Osteoblast (primary cell): ENCODE results near the gene TTLL5. TPM values are rescaled to one million over a fixed set of nuclear protein-coding genes. Genes with fewer than 3 reads are reported as not detected.

ENCODE experiments used
- DNase-seq: peaks from one replicate; pipeline ENCODE4 v3.0.0; 2011; ENCODE audit warnings: low spot score, mixed read lengths; ENCODE audit not compliant: insufficient read length; ENCODE audit errors: missing footprints
- H2AFZ ChIP-seq: 2 replicates; pipeline ENCODE4 v1.6.0; 2011; ENCODE audit warnings: mild to moderate bottlenecking, low read length
- H3K27ac ChIP-seq: 2 replicates; pipeline ENCODE4 v1.5.1; 2011; ENCODE audit warnings: mild to moderate bottlenecking, low read depth, low read length, moderate library complexity
- H3K27me3 ChIP-seq: 2 replicates; pipeline ENCODE4 v1.6.0; 2012; ENCODE audit warnings: mild to moderate bottlenecking, control low read depth, inconsistent platforms, low read length, moderate library complexity; ENCODE audit not compliant: insufficient read depth
- H3K36me3 ChIP-seq: 2 replicates; pipeline ENCODE4 v1.5.1; 2011; ENCODE audit warnings: mild to moderate bottlenecking, low read length, control low read depth, moderate library complexity; ENCODE audit not compliant: insufficient read depth
- H3K4me1 ChIP-seq: 2 replicates; pipeline ENCODE4 v1.5.1; 2011; ENCODE audit warnings: mild to moderate bottlenecking, low read length, control low read depth, moderate library complexity; ENCODE audit not compliant: insufficient read depth
- H3K4me2 ChIP-seq: 2 replicates; pipeline ENCODE4 v1.6.0; 2011; ENCODE audit warnings: mild to moderate bottlenecking, low read length; ENCODE audit not compliant: insufficient read depth
- H3K4me3 ChIP-seq: fragments of 200-600 bp; sonication (generic); 3 replicates; pipeline ENCODE4 v1.5.1; 2012; ENCODE audit warnings: mild to moderate bottlenecking, low read length, inconsistent platforms; ENCODE audit not compliant: insufficient read depth
- H3K79me2 ChIP-seq: 2 replicates; pipeline ENCODE4 v1.6.0; 2012; ENCODE audit warnings: mild to moderate bottlenecking, low read length, control low read depth, inconsistent platforms; ENCODE audit not compliant: insufficient read depth
- H3K9me3 ChIP-seq: 2 replicates; pipeline ENCODE4 v1.5.1; 2011; ENCODE audit warnings: low read depth, low read length, control low read depth
- H4K20me1 ChIP-seq: 2 replicates; pipeline ENCODE4 v1.6.0; 2012; ENCODE audit warnings: mild to moderate bottlenecking, low read length, control low read depth; ENCODE audit not compliant: insufficient read depth
- total RNA-seq: library from RNA; depleted of rRNA; stranded (reverse); fragments of >200 nt; gene quantifications from 2 replicates; pipeline ENCODE4 v1.2.3, GENCODE V29; 2012
- TF ChIP-seq, protein P1 (sequence below): IDR thresholded peaks from 2 replicates; pipeline ENCODE4 v1.5.1; 2011; ENCODE audit warnings: mild to moderate bottlenecking, low read depth, low read length, moderate library complexity; ENCODE audit errors: extremely low read depth

The TTLL5 gene
- total RNA-seq, 1 donor, result 30.4 TPM

GRCh38 chr14:75980856-75981255 lies 319.8 kb downstream of the TTLL5 start:
- TF ChIP-seq, protein P1, sequence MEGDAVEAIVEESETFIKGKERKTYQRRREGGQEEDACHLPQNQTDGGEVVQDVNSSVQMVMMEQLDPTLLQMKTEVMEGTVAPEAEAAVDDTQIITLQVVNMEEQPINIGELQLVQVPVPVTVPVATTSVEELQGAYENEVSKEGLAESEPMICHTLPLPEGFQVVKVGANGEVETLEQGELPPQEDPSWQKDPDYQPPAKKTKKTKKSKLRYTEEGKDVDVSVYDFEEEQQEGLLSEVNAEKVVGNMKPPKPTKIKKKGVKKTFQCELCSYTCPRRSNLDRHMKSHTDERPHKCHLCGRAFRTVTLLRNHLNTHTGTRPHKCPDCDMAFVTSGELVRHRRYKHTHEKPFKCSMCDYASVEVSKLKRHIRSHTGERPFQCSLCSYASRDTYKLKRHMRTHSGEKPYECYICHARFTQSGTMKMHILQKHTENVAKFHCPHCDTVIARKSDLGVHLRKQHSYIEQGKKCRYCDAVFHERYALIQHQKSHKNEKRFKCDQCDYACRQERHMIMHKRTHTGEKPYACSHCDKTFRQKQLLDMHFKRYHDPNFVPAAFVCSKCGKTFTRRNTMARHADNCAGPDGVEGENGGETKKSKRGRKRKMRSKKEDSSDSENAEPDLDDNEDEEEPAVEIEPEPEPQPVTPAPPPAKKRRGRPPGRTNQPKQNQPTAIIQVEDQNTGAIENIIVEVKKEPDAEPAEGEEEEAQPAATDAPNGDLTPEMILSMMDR, result no peak
- Histone ChIP-seq H3K4me3 (peak overlapping the region; percentile 86), H3K9me3 (no peaks in the 10 kb centered on the region), H3K79me2 (peaks cover 2% of the 10 kb centered on the region), H3K4me2 (peak overlapping the region; percentile 94), H3K27ac (peak overlapping the region; percentile 85), H3K4me1 (peaks cover 36% of the 10 kb centered on the region), H3K27me3 (no peaks in the 10 kb centered on the region), H3K36me3 (no peaks in the 10 kb centered on the region), H4K20me1 (no peaks in the 10 kb centered on the region), H2AFZ (peak overlapping the region; percentile 70)
- peak; percentile 84 for DNase-seq

DNA sequence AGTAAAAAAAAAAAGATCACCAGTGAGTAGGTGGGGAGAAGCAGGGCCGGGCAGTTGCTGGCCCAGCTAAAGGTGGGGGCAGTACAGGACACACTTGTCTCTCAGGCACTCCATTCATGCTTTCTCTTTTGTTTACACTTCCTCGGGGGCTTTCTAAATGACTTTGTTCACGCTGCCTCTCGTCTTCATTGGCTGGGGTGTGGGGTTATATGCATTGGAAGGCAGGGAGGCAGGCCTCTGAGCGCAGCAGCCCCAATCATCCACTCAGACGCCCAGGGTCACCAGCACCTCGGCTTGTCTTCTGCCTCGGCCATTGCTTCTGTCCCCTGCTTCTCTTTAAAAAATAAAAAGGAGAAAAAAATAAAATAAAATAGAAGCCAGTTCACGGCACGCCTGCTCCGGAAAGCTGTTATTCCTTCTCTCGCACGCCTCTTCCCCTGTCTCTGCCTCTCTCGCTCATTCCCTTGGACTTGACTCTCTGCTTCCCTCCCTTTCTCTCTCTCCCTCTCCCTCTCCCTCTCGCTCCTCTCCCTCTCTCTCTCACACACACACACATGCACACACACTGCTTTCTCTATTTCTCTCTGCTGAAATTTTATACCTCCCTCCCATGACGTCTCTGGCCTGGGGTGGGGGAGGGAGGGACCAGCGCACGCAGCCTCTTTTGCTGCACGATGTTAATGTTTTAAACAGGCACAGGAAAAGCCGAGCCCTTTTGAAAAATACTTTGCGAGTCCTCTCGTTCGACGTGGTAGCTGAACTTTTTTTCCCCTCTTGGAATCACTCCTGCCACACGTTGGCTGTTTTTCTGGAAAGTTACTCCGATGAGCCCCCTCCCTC lies 320.6 kb downstream of the TTLL5 start, which contains the start of gene TGFB3:
TSS of gene TGFB3 (minus strand) at position 570 of the 840 bp plus-strand sequence. CDS start 1,102 bp downstream, outside the sequence.
- Histone ChIP-seq H3K36me3 (no peaks in the 10 kb centered on the region), H3K4me2 (peak within 1 kb of the TSS; percentile 94), H3K4me1 (peaks cover 41% of the 10 kb centered on the region), H3K4me3 (peak within 1 kb of the TSS; percentile 86), H3K79me2 (peaks cover 10% of the 10 kb centered on the region), H3K27ac (peak within 1 kb of the TSS; percentile 85), H3K27me3 (no peaks in the 10 kb centered on the region), H2AFZ (peak within 1 kb of the TSS; percentile 93), H3K9me3 (no peaks in the 10 kb centered on the region), H4K20me1 (no peaks in the 10 kb centered on the region)
- DNase-seq, result peak; percentile 94
- TF ChIP-seq, protein P1, result no peak

DNA sequence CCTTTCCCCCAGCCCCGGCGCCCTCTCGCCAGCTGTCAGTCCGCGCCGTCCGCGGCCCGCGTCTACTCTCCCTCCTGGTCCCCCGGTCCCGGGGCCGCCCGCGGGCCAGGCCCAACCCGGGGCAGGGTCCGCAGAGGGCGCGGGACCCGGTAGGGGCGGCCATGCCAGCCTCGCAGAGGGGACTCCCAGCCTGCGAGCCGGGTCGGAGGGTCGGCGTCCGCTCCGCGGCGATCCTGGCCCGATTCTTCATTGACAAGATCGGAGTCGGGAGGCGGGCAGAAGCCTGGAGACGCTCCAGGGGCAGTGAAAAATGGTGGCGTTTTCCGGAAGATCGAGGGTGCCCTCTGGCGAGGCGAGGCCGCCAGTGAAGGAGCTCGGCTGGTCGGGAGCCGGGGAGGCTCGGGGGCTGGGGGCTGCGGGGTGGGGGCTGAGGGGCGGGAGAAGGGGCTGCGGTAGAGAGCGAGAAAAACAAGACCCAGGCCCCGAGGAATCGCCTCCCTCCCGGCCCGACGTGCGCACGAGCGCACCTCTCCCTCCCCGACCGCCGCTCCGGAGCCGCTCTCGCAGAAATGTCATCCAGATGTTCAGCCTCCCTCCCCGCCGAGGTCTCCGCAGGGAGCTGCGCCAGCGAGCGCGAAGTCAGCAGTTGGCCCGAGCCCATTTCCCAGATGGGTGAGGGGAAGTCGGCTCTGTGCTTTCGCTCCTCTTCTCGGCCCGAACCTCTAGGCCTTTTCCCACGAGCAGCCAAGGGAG lies 321.4 kb downstream of the TTLL5 start:
- Histone ChIP-seq H3K36me3 (no peaks in the 10 kb centered on the region), H3K4me3 (peak overlapping the region; percentile 86), H3K27ac (peak overlapping the region; percentile 85), H3K4me2 (peak overlapping the region; percentile 94), H3K27me3 (no peaks in the 10 kb centered on the region), H3K79me2 (peaks cover 17% of the 10 kb centered on the region), H3K9me3 (no peaks in the 10 kb centered on the region), H2AFZ (peak overlapping the region; percentile 93), H3K4me1 (peaks cover 45% of the 10 kb centered on the region), H4K20me1 (no peaks in the 10 kb centered on the region)
- TF ChIP-seq, protein P1, result peak; percentile 43
- peak; percentile 95 for DNase-seq

GRCh38 chr14:75983019-75983358 lies 321.9 kb downstream of the TTLL5 start:
- H3K27ac ChIP-seq, result peak overlapping the region; percentile 31
- DNase-seq, result no peak
- no peaks in the 10 kb centered on the region for H3K36me3 ChIP-seq

More at GRCh38 chr14:75983019-75983358, 321.9 kb downstream of the TTLL5 start:
- Histone ChIP-seq H3K4me2 (peak overlapping the region; percentile 83), H3K9me3 (no peaks in the 10 kb centered on the region), H3K4me1 (peaks cover 45% of the 10 kb centered on the region), H3K79me2 (peaks cover 21% of the 10 kb centered on the region), H2AFZ (peak overlapping the region; percentile 93), H4K20me1 (no peaks in the 10 kb centered on the region), H3K4me3 (peak overlapping the region; percentile 86), H3K27me3 (no peaks in the 10 kb centered on the region)
- TF ChIP-seq, protein P1, result no peak
